Activated T-cell treated with anti-CD3 and anti-CD28 coated beads, Interleukin-2, amount 50 U/mL, for 4 hours (primary cell): Measurements from ENCODE around the gene HTRA3. TPM values are rescaled to one million over a fixed set of nuclear protein-coding genes. Genes with fewer than 3 reads are reported as not detected.

Experiments used
- ATAC-seq, 2 donors: fragments of 200-7000 bp; cut with Tn5 transposase; one replicate each; pipeline ENCODE4 v1.10.0; 2021
- DNase-seq: peaks from one replicate; pipeline ENCODE4 v3.0.0-alpha.2; 2020
- H3K27me3 Mint-ChIP-seq: one replicate; pipeline ENCODE4 v1.8.0; 2021; ENCODE audit warnings: low read depth, mixed read lengths
- H3K36me3 Mint-ChIP-seq: one replicate; pipeline ENCODE4 v1.8.0; 2022; ENCODE audit warnings: mixed read lengths; ENCODE audit not compliant: insufficient read depth
- H3K4me1 Mint-ChIP-seq: one replicate; pipeline ENCODE4 v1.8.0; 2021; ENCODE audit warnings: low read depth, mixed read lengths
- H3K4me3 Mint-ChIP-seq: one replicate; pipeline ENCODE4 v1.8.0; 2021; ENCODE audit warnings: mild to moderate bottlenecking, moderate library complexity, mixed read lengths
- H3K9me3 Mint-ChIP-seq: one replicate; pipeline ENCODE4 v1.8.0; 2021; ENCODE audit warnings: mixed read lengths
- total RNA-seq, 3 donors: library from RNA; stranded (reverse); gene quantifications; one replicate each; pipeline ENCODE4 v1.2.1, GENCODE V29; 2021

HTRA3 gene
- total RNA-seq, 3 donors from 2014 or later = not detected

- H3K27me3 Mint-ChIP-seq = peaks cover 26% of the 10 kb centered on the region
- no peak overlapping the region for H3K4me3 Mint-ChIP-seq
- H3K36me3 Mint-ChIP-seq = no peaks in the 10 kb centered on the region
- no peaks in the 10 kb centered on the region for H3K9me3 Mint-ChIP-seq
- no peak for DNase-seq
- ATAC-seq = no peak
- H3K4me1 Mint-ChIP-seq = no peaks in the 10 kb centered on the region
Measured at GRCh38 chr4:8275548-8275910, 6.0 kb downstream of the HTRA3 start.

- no peak for DNase-seq
- peaks cover 19% of the 10 kb centered on the region for H3K27me3 Mint-ChIP-seq
- H3K36me3 Mint-ChIP-seq = no peaks in the 10 kb centered on the region
- no peak overlapping the region for H3K4me3 Mint-ChIP-seq
- H3K4me1 Mint-ChIP-seq = no peaks in the 10 kb centered on the region
- H3K9me3 Mint-ChIP-seq = no peaks in the 10 kb centered on the region
- ATAC-seq = no peak
Measured at GRCh38 chr4:8276358-8277240, 7.0 kb downstream of the HTRA3 start.

- no peaks in the 10 kb centered on the region for H3K36me3 Mint-ChIP-seq
- H3K4me3 Mint-ChIP-seq = no peak overlapping the region
- no peak for ATAC-seq
- no peak for DNase-seq
- no peaks in the 10 kb centered on the region for H3K9me3 Mint-ChIP-seq
- H3K4me1 Mint-ChIP-seq = no peaks in the 10 kb centered on the region
- peaks cover 13% of the 10 kb centered on the region for H3K27me3 Mint-ChIP-seq
Measured at GRCh38 chr4:8277356-8278008, 7.9 kb downstream of the HTRA3 start.

- no peak for ATAC-seq
- Mint-ChIP-seq H3K4me3 (no peak overlapping the region), H3K9me3 (no peaks in the 10 kb centered on the region), H3K36me3 (no peaks in the 10 kb centered on the region), H3K27me3 (peaks cover 13% of the 10 kb centered on the region), H3K4me1 (no peaks in the 10 kb centered on the region)
- DNase-seq = no peak
Measured at GRCh38 chr4:8278009-8278395, 8.4 kb downstream of the HTRA3 start.

- Mint-ChIP-seq H3K27me3 (peaks cover 10% of the 10 kb centered on the region), H3K4me1 (no peaks in the 10 kb centered on the region), H3K9me3 (no peaks in the 10 kb centered on the region), H3K36me3 (no peaks in the 10 kb centered on the region), H3K4me3 (no peak overlapping the region)
- DNase-seq = no peak
- no peak for ATAC-seq
Measured at GRCh38 chr4:8278421-8279287, 9.1 kb downstream of the HTRA3 start.

- Mint-ChIP-seq H3K4me3 (no peak overlapping the region), H3K4me1 (no peaks in the 10 kb centered on the region), H3K36me3 (no peaks in the 10 kb centered on the region), H3K27me3 (peaks cover 3% of the 10 kb centered on the region), H3K9me3 (no peaks in the 10 kb centered on the region)
- DNase-seq (no peak), ATAC-seq (no peak)
Measured at GRCh38 chr4:8279321-8280157, 10.0 kb downstream of the HTRA3 start.

- H3K36me3 Mint-ChIP-seq = no peaks in the 10 kb centered on the region
- H3K27me3 Mint-ChIP-seq = peaks cover 1% of the 10 kb centered on the region
- ATAC-seq (no peak), DNase-seq (no peak)
- no peaks in the 10 kb centered on the region for H3K9me3 Mint-ChIP-seq
- H3K4me1 Mint-ChIP-seq = no peaks in the 10 kb centered on the region
- H3K4me3 Mint-ChIP-seq = no peak overlapping the region
Measured at GRCh38 chr4:8280158-8280875, 10.8 kb downstream of the HTRA3 start.

GRCh38 chr4:8280876-8281440 lies 11.4 kb downstream of the HTRA3 start:
- DNase-seq (no peak), ATAC-seq (no peak)
- no peaks in the 10 kb centered on the region for H3K9me3 Mint-ChIP-seq
- H3K36me3 Mint-ChIP-seq = no peaks in the 10 kb centered on the region
- H3K4me3 Mint-ChIP-seq = no peak overlapping the region
- H3K27me3 Mint-ChIP-seq = peaks cover 1% of the 10 kb centered on the region
- H3K4me1 Mint-ChIP-seq = no peaks in the 10 kb centered on the region

- H3K9me3 Mint-ChIP-seq = no peaks in the 10 kb centered on the region
- no peak for DNase-seq
- H3K27me3 Mint-ChIP-seq = peaks cover 1% of the 10 kb centered on the region
- ATAC-seq = no peak
- H3K4me1 Mint-ChIP-seq = no peaks in the 10 kb centered on the region
- H3K4me3 Mint-ChIP-seq = no peak overlapping the region
- H3K36me3 Mint-ChIP-seq = no peaks in the 10 kb centered on the region
Measured at GRCh38 chr4:8281519-8282133, 12.1 kb downstream of the HTRA3 start.

GRCh38 chr4:8282134-8282641 lies 12.6 kb downstream of the HTRA3 start:
- H3K9me3 Mint-ChIP-seq = no peaks in the 10 kb centered on the region
- no peak for DNase-seq
- ATAC-seq = no peak
- H3K4me1 Mint-ChIP-seq = no peaks in the 10 kb centered on the region
- no peaks in the 10 kb centered on the region for H3K36me3 Mint-ChIP-seq
- peaks cover 1% of the 10 kb centered on the region for H3K27me3 Mint-ChIP-seq
- H3K4me3 Mint-ChIP-seq = no peak overlapping the region

GRCh38 chr4:8282742-8283141 lies 13.2 kb downstream of the HTRA3 start:
- Mint-ChIP-seq H3K4me1 (no peaks in the 10 kb centered on the region), H3K9me3 (no peaks in the 10 kb centered on the region), H3K4me3 (no peak overlapping the region), H3K27me3 (peaks cover 1% of the 10 kb centered on the region), H3K36me3 (no peaks in the 10 kb centered on the region)
- DNase-seq (no peak), ATAC-seq (no peak)

GRCh38 chr4:8283161-8283560 lies 13.6 kb downstream of the HTRA3 start:
- Mint-ChIP-seq H3K36me3 (no peaks in the 10 kb centered on the region), H3K4me3 (no peak overlapping the region), H3K4me1 (no peaks in the 10 kb centered on the region), H3K9me3 (no peaks in the 10 kb centered on the region), H3K27me3 (peaks cover 1% of the 10 kb centered on the region)
- DNase-seq = no peak
- ATAC-seq = no peak
